OCI-LY1 (cell line): ENCODE data around the gene GMPPB.

ENCODE experiments used
- CTCF ChIP-seq: fragments of 200-600 bp; sonication (generic), shearing (Covaris generic); IDR thresholded peaks from 2 replicates; pipeline ENCODE4 v1.5.1; 2017; ENCODE audit warnings: mild to moderate bottlenecking, antibody characterized with exemption, low read length, moderate library complexity, mixed read lengths
- EZH2 ChIP-seq: fragments of 200-600 bp; sonication (generic), shearing (Covaris generic); IDR thresholded peaks from 2 replicates; pipeline ENCODE4 v1.8.0; 2017; ENCODE audit warnings: borderline replicate concordance, mixed run types, mild to moderate bottlenecking, antibody characterized with exemption, low read length, moderate library complexity, mixed read lengths

- no peak for TF ChIP-seq CTCF
- no peak for TF ChIP-seq EZH2
Observed at GRCh38 chr3:49772703-49773102, 49.0 kb upstream of the GMPPB start.
